GM12875 (cell line): ENCODE measurements around the gene FNTB.

Experiments used
- H3K4me3 ChIP-seq: one replicate; pipeline ENCODE4 v1.5.1; 2011; ENCODE audit warnings: low read depth, low read length, control low read depth
- CTCF ChIP-seq: IDR thresholded peaks from 2 replicates; pipeline ENCODE4 v1.5.1; 2011; ENCODE audit warnings: low read depth, mild to moderate bottlenecking, control low read depth, inconsistent platforms, low read length, moderate library complexity, borderline replicate concordance; ENCODE audit not compliant: insufficient read depth

Gene FNTB

GRCh38 chr14:65072937-65073336 lies 86.2 kb downstream of the FNTB start:
- TF ChIP-seq CTCF: no peak
- no peak overlapping the region for H3K4me3 ChIP-seq

GRCh38 chr14:65073605-65074201 lies 87.0 kb downstream of the FNTB start:
- no peak for TF ChIP-seq CTCF

GRCh38 chr14:65074449-65075150 lies 87.9 kb downstream of the FNTB start:
- H3K4me3 ChIP-seq: no peak overlapping the region
- TF ChIP-seq CTCF: no peak

More at GRCh38 chr14:65073605-65074201, 87.0 kb downstream of the FNTB start:
- H3K4me3 ChIP-seq: no peak overlapping the region

GRCh38 chr14:65075628-65076325 lies 89.1 kb downstream of the FNTB start:
- no peak overlapping the region for H3K4me3 ChIP-seq

GRCh38 chr14:65077318-65077717 lies 90.6 kb downstream of the FNTB start:
- TF ChIP-seq CTCF: no peak
- H3K4me3 ChIP-seq: no peak overlapping the region

More at GRCh38 chr14:65075628-65076325, 89.1 kb downstream of the FNTB start:
- no peak for TF ChIP-seq CTCF

- TF ChIP-seq CTCF: no peak
- no peak overlapping the region for H3K4me3 ChIP-seq
Observed at GRCh38 chr14:65079201-65079600, 92.5 kb downstream of the FNTB start.
